Prostate gland (tissue), 2 donors: ENCODE data around the gene ESF1. TPM values are rescaled to one million over a fixed set of nuclear protein-coding genes. Genes with fewer than 3 reads are reported as not detected.

Experiments used
- DNase-seq: peaks from one replicate; pipeline ENCODE4 v3.0.0-alpha.2; 2019; ENCODE audit warnings: low spot score
- H3K27ac ChIP-seq, 2 donors: fragments of 200-600 bp; sonication (generic); 2 replicates each; pipeline ENCODE4 v1.5.1; 2017 to 2019
- H3K27me3 ChIP-seq: fragments of 200-600 bp; sonication (generic); replicated peaks from 2 replicates; pipeline ENCODE4 v1.5.1; 2019; ENCODE audit not compliant: insufficient read depth
- H3K36me3 ChIP-seq, 2 donors: fragments of 200-600 bp; sonication (generic); 1 replicate in 1 of 2; 2 replicates in 1 of 2; pipeline versions ENCODE4 v1.5.1 to v1.8.1; 2017 to 2019
- H3K4me1 ChIP-seq: fragments of 200-600 bp; sonication (generic); replicated peaks from 2 replicates; pipeline ENCODE4 v1.5.1; 2019
- H3K4me3 ChIP-seq, 2 donors: fragments of 200-600 bp; sonication (generic); 2 replicates each; pipeline ENCODE4 v1.5.1; 2017 to 2019
- H3K9me3 ChIP-seq: fragments of 200-600 bp; sonication (generic); 2 replicates; pipeline ENCODE4 v1.5.1; 2017
- POLR2A ChIP-seq: fragments of 450-650 bp; IDR thresholded peaks from one replicate; pipeline ENCODE4 v1.6.1; 2016; ENCODE audit warnings: antibody characterized with exemption, mild to moderate bottlenecking
- POLR2AphosphoS5 ChIP-seq: sonication (generic); formaldehyde crosslinking; IDR thresholded peaks from one replicate; pipeline ENCODE4 v1.6.1; 2017; ENCODE audit warnings: antibody characterized with exemption
- WGBS: methylation state at CpG from one replicate; pipeline ENCODE4 v1.1.5; 2018; 5-methylcytosine and 5-hydroxymethylcytosine counted together
- intact Hi-C: fragments of 100-400 bp; cut with DNase I; formaldehyde crosslinking; loops from one replicate; pipeline ENCODE4 v1.14.2; 2022
- total RNA-seq, 2 donors: library from RNA; depleted of rRNA; stranded (reverse); fragments of >200 nt; gene quantifications; one replicate each; pipeline ENCODE4 v1.1.0, GENCODE V29; 2016
- TF ChIP-seq, protein P1 (sequence below), 4 experiments: fragments of 200-600 bp in 2 of 4; fragments of 450-650 bp in 2 of 4; sonication (generic) in 2 of 4; IDR thresholded peaks; 1 replicate in 3 of 4; 2 replicates in 1 of 4; pipeline ENCODE4 v1.5.1; 2016 to 2019; ENCODE audit warnings: antibody characterized with exemption in 4 of 4, mild to moderate bottlenecking in 2 of 4, moderate library complexity in 2 of 4

The ESF1 gene
- total RNA-seq, 2 donors from 2014 or later = 6.2 to 13.3 TPM

DNA sequence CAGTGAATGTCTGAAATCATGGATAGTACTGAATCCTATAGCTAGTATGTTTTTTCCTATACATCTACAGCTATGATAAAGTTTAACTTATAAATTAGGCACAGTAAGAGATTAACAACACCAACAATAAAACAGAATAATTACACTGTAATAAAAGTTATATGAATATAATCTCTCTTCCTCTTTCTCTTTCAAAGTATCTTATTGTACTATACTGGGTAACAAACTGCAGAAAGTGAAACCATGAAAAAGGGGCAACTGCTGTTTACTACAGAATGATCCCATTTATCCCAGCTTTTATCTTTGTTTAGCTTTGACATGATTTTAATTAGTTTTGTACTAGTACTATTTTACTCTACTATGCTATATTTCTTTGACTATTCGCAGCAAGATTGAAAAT lies 25.8 kb downstream of the ESF1 start:
- DNase-seq = no peak
- no peaks in the 10 kb centered on the region for H3K4me1 ChIP-seq
- no peak overlapping the region for H3K27ac ChIP-seq
- H3K27me3 ChIP-seq = no peaks in the 10 kb centered on the region
- no peaks in the 10 kb centered on the region for H3K36me3 ChIP-seq
- TF ChIP-seq POLR2A = no peak
- TF ChIP-seq, protein P1, sequence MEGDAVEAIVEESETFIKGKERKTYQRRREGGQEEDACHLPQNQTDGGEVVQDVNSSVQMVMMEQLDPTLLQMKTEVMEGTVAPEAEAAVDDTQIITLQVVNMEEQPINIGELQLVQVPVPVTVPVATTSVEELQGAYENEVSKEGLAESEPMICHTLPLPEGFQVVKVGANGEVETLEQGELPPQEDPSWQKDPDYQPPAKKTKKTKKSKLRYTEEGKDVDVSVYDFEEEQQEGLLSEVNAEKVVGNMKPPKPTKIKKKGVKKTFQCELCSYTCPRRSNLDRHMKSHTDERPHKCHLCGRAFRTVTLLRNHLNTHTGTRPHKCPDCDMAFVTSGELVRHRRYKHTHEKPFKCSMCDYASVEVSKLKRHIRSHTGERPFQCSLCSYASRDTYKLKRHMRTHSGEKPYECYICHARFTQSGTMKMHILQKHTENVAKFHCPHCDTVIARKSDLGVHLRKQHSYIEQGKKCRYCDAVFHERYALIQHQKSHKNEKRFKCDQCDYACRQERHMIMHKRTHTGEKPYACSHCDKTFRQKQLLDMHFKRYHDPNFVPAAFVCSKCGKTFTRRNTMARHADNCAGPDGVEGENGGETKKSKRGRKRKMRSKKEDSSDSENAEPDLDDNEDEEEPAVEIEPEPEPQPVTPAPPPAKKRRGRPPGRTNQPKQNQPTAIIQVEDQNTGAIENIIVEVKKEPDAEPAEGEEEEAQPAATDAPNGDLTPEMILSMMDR (IDR thresholded peaks at IDR 0.05) = no peak
- TF ChIP-seq POLR2AphosphoS5 = no peak
- H3K4me3 ChIP-seq = no peak overlapping the region
- intact Hi-C loops = loop anchor here (10.0 kb wide), 1 partner anchor 214 kb away; no protein-coding TSS in a partner anchor
- 98% methylated on average over 1 of the region's 1 CpG for WGBS
- H3K9me3 ChIP-seq = no peaks in the 10 kb centered on the region

DNA sequence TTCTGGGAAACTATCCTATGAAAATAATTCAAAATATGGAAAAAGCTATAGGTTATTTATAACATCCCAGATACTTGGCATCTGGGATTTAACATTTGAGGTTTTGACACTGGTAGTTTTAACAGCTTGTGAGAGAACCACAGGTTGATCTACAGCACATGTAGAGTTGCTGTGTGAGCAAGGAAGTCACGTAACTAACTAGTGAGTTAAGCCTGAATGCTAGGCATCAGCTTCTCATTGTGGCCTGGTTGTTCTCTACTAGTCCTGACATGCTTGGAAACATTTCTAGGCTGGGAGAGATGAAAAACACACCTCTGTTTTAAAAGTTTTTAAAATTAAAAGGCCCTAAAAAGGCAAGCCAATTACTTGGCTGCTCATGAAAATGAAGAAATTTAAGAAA lies 28.2 kb downstream of the ESF1 start:
- no peak overlapping the region for H3K4me3 ChIP-seq
- intact Hi-C loops = loop anchor here (10.0 kb wide), 1 partner anchor 212 kb away; no protein-coding TSS in a partner anchor
- no peaks in the 10 kb centered on the region for H3K27me3 ChIP-seq
- TF ChIP-seq, protein P1 (IDR thresholded peaks at IDR 0.05) = no peak
- TF ChIP-seq POLR2A (no peak), POLR2AphosphoS5 (no peak)
- no peak for DNase-seq
- WGBS = 95% methylated on average over 1 of the region's 1 CpG
- no peak overlapping the region for H3K27ac ChIP-seq
- no peaks in the 10 kb centered on the region for H3K4me1 ChIP-seq
- H3K36me3 ChIP-seq = no peaks in the 10 kb centered on the region
- H3K9me3 ChIP-seq = no peaks in the 10 kb centered on the region

DNA sequence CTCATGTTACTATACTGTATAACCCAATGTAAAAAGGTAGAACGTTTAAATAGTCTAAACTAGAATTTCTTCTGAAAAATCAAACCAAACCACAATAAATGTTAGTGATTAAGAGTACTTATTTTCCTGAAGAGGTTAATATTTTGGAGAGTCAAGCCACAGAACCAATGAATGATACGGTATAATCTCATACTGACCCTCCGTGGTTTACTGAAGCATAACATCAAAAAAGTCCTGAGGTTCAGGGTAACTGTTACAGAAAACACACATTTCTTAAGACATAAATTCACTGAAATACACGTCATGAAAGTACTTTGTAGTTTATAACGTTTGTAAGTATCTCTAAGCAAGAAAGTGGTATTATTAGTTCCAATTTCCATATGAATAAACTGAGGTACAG lies 28.9 kb downstream of the ESF1 start:
- WGBS = 83% methylated on average over 5 of the region's 5 CpGs
- Histone ChIP-seq H3K9me3 (no peaks in the 10 kb centered on the region), H3K4me3 (no peak overlapping the region), H3K36me3 (no peaks in the 10 kb centered on the region), H3K27ac (no peak overlapping the region), H3K4me1 (no peaks in the 10 kb centered on the region), H3K27me3 (no peaks in the 10 kb centered on the region)
- no peak for TF ChIP-seq POLR2A
- TF ChIP-seq, protein P1 (IDR thresholded peaks at IDR 0.05) = no peak
- TF ChIP-seq POLR2AphosphoS5 = no peak
- intact Hi-C loops = loop anchor here (10.0 kb wide), 1 partner anchor 211 kb away; no protein-coding TSS in a partner anchor
- DNase-seq = no peak

DNA sequence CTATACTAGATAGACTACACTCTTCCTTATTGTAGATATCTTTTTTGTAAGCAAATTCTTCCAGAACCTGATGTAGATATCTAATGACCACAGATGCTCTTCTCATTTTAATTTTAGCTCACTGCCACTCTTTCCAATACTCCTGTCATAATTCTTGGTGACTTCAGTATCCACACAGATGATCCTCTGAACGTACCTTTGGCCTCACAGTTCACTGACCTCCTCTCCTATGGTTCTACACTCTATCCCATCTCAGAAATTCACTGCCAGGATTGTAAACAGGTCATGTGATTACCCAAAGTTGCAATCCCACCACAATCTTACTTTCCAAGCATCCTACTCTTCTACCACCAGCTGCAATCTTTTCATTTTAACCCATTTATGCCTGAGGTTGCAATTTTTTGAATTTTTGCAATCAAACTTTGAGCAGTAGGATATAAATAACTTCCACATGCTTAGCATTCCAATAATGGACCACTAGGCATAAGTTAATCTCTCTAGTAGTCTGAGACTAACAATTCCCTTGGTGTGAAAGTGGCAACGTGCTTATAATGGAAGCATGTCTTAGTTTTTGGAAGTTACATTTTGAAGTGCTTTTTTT lies 31.2 kb downstream of the ESF1 start:
- Histone ChIP-seq H3K4me3 (no peak overlapping the region), H3K36me3 (no peaks in the 10 kb centered on the region), H3K4me1 (no peaks in the 10 kb centered on the region), H3K27me3 (no peaks in the 10 kb centered on the region), H3K27ac (no peak overlapping the region), H3K9me3 (no peaks in the 10 kb centered on the region)
- intact Hi-C loops = loop anchor here (10.0 kb wide), 1 partner anchor 209 kb away; no protein-coding TSS in a partner anchor
- DNase-seq = no peak
- TF ChIP-seq, protein P1 (IDR thresholded peaks at IDR 0.05) = no peak
- TF ChIP-seq POLR2A (no peak), POLR2AphosphoS5 (no peak)
- WGBS = 92% methylated on average over 2 of the region's 2 CpGs

DNA sequence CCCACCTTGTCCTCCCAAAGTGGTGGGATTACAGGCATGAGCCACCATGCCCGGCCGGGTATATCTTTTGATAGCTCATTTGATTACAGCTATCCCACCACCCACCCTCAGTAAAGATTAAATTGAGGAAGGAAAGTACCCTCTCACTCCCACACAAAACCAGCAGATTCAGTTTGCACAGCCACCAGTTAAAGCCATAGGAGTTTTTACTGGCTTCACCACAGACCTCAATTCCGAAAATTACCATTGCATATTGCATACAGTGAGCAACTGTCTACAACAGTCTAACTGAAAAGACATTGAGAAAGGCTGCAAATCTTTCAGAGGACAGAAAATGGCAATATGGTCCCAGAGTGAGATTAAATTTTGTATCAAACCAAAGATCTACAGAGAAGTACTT lies 34.9 kb downstream of the ESF1 start:
- H3K4me1 ChIP-seq = no peaks in the 10 kb centered on the region
- TF ChIP-seq POLR2AphosphoS5 (no peak), POLR2A (no peak)
- TF ChIP-seq, protein P1 (IDR thresholded peaks at IDR 0.05) = no peak
- H3K36me3 ChIP-seq = no peaks in the 10 kb centered on the region
- no peak for DNase-seq
- no peaks in the 10 kb centered on the region for H3K27me3 ChIP-seq
- H3K4me3 ChIP-seq = no peak overlapping the region
- 95% methylated on average over 3 of the region's 3 CpGs for WGBS
- intact Hi-C loops = loop anchor here (10.0 kb wide), 1 partner anchor 205 kb away; no protein-coding TSS in a partner anchor
- H3K9me3 ChIP-seq = no peaks in the 10 kb centered on the region
- no peak overlapping the region for H3K27ac ChIP-seq
